HG03558 (cell line): ENCODE results near the gene ELOVL3.

Experiments
- ATAC-seq: cut with Tn5 transposase; IDR thresholded peaks from one replicate; pipeline ENCODE4 v1.9.1; 2021; ENCODE audit warnings: moderate number of reproducible peaks; ENCODE audit not compliant: unreplicated experiment; ENCODE audit errors: extremely low read depth

The ELOVL3 gene

GRCh38 chr10:102222797-102223196 lies 3.3 kb upstream of the ELOVL3 start:
- ATAC-seq, result no peak

- ATAC-seq, result no peak
Observed at GRCh38 chr10:102226542-102226870, 407 bp downstream of the ELOVL3 start.

- ATAC-seq, result no peak
Observed at GRCh38 chr10:102227050-102227449, 951 bp downstream of the ELOVL3 start.

- ATAC-seq, result no peak
Observed at GRCh38 chr10:102229810-102230263, 3.7 kb downstream of the ELOVL3 start.

GRCh38 chr10:102230264-102230860 lies 4.3 kb downstream of the ELOVL3 start:
- ATAC-seq, result no peak

- no peak for ATAC-seq
Observed at GRCh38 chr10:102230861-102231356, 4.8 kb downstream of the ELOVL3 start.

- ATAC-seq, result no peak
Observed at GRCh38 chr10:102231357-102232318, 5.5 kb downstream of the ELOVL3 start.

- no peak for ATAC-seq
Observed at GRCh38 chr10:102233997-102234396, 7.9 kb downstream of the ELOVL3 start.

- ATAC-seq, result no peak
Observed at GRCh38 chr10:102234888-102235597, 8.9 kb downstream of the ELOVL3 start.

- no peak for ATAC-seq
Observed at GRCh38 chr10:102235598-102235920, 9.5 kb downstream of the ELOVL3 start.

GRCh38 chr10:102236006-102236405 lies 9.9 kb downstream of the ELOVL3 start:
- no peak for ATAC-seq

GRCh38 chr10:102237711-102238252 lies 11.7 kb downstream of the ELOVL3 start:
- ATAC-seq, result no peak

GRCh38 chr10:102240467-102241031 lies 14.4 kb downstream of the ELOVL3 start:
- ATAC-seq, result no peak

GRCh38 chr10:102241032-102241443 lies 14.9 kb downstream of the ELOVL3 start:
- no peak for ATAC-seq

- ATAC-seq, result peak; percentile 23
Observed at GRCh38 chr10:102241444-102242117, 15.5 kb downstream of the ELOVL3 start, which contains the start of gene PITX3. TSS of gene PITX3 (minus strand) at chr10:102241512. CDS start at chr10:102232080, 9,432 bp downstream.

GRCh38 chr10:102242118-102242485 lies 16.0 kb downstream of the ELOVL3 start:
- ATAC-seq, result no peak

GRCh38 chr10:102243309-102243708 lies 17.2 kb downstream of the ELOVL3 start:
- no peak for ATAC-seq

- peak; percentile 90 for ATAC-seq
Observed at GRCh38 chr10:102245082-102245931, 19.2 kb downstream of the ELOVL3 start, which contains the start of gene GBF1. TSS of gene GBF1 (plus strand) at chr10:102245532. CDS start at chr10:102258939, 13,407 bp downstream.

GRCh38 chr10:102245932-102246251 lies 19.8 kb downstream of the ELOVL3 start:
- no peak for ATAC-seq
